PC-3 (cell line): ENCODE results near the gene NRIP1. TPM values are rescaled to one million over a fixed set of nuclear protein-coding genes. Genes with fewer than 3 reads are reported as not detected.

Source experiments
- ATAC-seq: fragments of 200-7000 bp; cut with Tn5 transposase; 2 replicates; pipeline ENCODE4 v1.9.1; 2020; ENCODE audit warnings: mild to moderate bottlenecking, moderate library complexity
- BruUV-seq: library from RNA; stranded (reverse); fragments of 400-500 nt; replicated peaks from 2 replicates; lab custom pipeline; 2021; lab: Mats Ljungman, UMichigan
- CTCF ChIA-PET: fragments of 300-600 bp; sonication (Branson Sonifier 250); formaldehyde crosslinking; loops from one replicate; lab custom pipeline; 2022; ENCODE audit warnings: antibody characterized with exemption; lab: Charles Lee
- POLR2A ChIA-PET: fragments of 300-600 bp; sonication (Branson Sonifier 250); formaldehyde crosslinking; loops from one replicate; lab custom pipeline; 2022; ENCODE audit warnings: antibody characterized with exemption; ENCODE audit not compliant: unreplicated experiment; lab: Charles Lee
- DNase-seq: peaks from one replicate; pipeline ENCODE4 v3.0.0-alpha.2; 2015
- H2AFZ ChIP-seq: fragments of 300-600 bp; sonication (generic); 2 replicates; pipeline ENCODE4 v1.6.0; 2016; ENCODE audit warnings: antibody characterized with exemption, low read length
- H3F3A ChIP-seq: fragments of 300-600 bp; sonication (generic); one replicate; pipeline ENCODE4 v1.6.0; 2017; ENCODE audit warnings: antibody characterized with exemption, low read length, control low read depth, mild to moderate bottlenecking; ENCODE audit not compliant: unreplicated experiment
- H3K27ac ChIP-seq: fragments of 300-600 bp; sonication (generic); 2 replicates; pipeline ENCODE4 v1.5.1; 2016; ENCODE audit warnings: mild to moderate bottlenecking, low read length
- H3K27me3 ChIP-seq: fragments of 300-600 bp; sonication (generic); 2 replicates; pipeline ENCODE4 v1.6.1; 2016; ENCODE audit warnings: low read length, mixed read lengths
- H3K36me3 ChIP-seq: fragments of 300-600 bp; sonication (generic); 2 replicates; pipeline ENCODE4 v1.6.1; 2016; ENCODE audit warnings: low read depth, mixed run types, low read length, mixed read lengths
- H3K4me1 ChIP-seq: fragments of 300-600 bp; sonication (generic); 2 replicates; pipeline ENCODE4 v1.5.1; 2016; ENCODE audit warnings: low read length; ENCODE audit not compliant: insufficient read depth
- H3K4me2 ChIP-seq: fragments of 300-600 bp; sonication (generic); 2 replicates; pipeline ENCODE4 v1.6.0; 2016; ENCODE audit warnings: low read length
- H3K4me3 ChIP-seq: fragments of 300-600 bp; sonication (generic); 2 replicates; pipeline ENCODE4 v1.5.1; 2016; ENCODE audit warnings: mild to moderate bottlenecking, low read length, mixed read lengths
- H3K79me2 ChIP-seq: fragments of 300-600 bp; sonication (generic); 2 replicates; pipeline ENCODE4 v1.6.1; 2017; ENCODE audit warnings: low read length, mixed read lengths
- H3K9ac ChIP-seq: fragments of 300-600 bp; sonication (generic); 2 replicates; pipeline ENCODE4 v1.6.0; 2016; ENCODE audit warnings: mild to moderate bottlenecking, low read length
- H3K9me2 ChIP-seq: fragments of 300-600 bp; sonication (generic); replicated peaks from 2 replicates; pipeline ENCODE4 v1.6.1; 2016; ENCODE audit warnings: mixed run types, low read length, mixed read lengths
- H3K9me3 ChIP-seq: fragments of 300-600 bp; sonication (generic); 2 replicates; pipeline ENCODE4 v1.6.1; 2016; ENCODE audit warnings: low read length, mixed read lengths
- H4K20me1 ChIP-seq: fragments of 300-600 bp; sonication (generic); 2 replicates; pipeline ENCODE4 v1.6.1; 2016; ENCODE audit warnings: low read length, mixed read lengths
- CTCF ChIP-seq: fragments of 300-600 bp; sonication (generic); conservative IDR thresholded peaks from 2 replicates; pipeline ENCODE4 v1.5.1; 2017; ENCODE audit warnings: antibody characterized with exemption, low read depth, mild to moderate bottlenecking, low read length
- EZH2 ChIP-seq: fragments of 300-600 bp; sonication (generic); IDR thresholded peaks from one replicate; pipeline ENCODE4 v1.6.1; 2017; ENCODE audit warnings: antibody characterized with exemption, mild to moderate bottlenecking, low read length; ENCODE audit not compliant: unreplicated experiment
- EZH2phosphoT487 ChIP-seq: fragments of 300-600 bp; sonication (generic); IDR thresholded peaks from 2 replicates; pipeline ENCODE4 v1.6.1; 2018; ENCODE audit warnings: mild to moderate bottlenecking, antibody characterized with exemption, low read length, borderline replicate concordance
- intact Hi-C: fragments of 100-400 bp; cut with micrococcal nuclease; formaldehyde crosslinking; loops from 2 replicates; pipeline ENCODE4 v1.9.0; 2023
- total RNA-seq: library from RNA; depleted of rRNA; stranded (reverse); fragments of >200 nt; gene quantifications from 2 replicates; pipeline ENCODE4 v1.2.3, GENCODE V29; 2014

NRIP1 gene
- total RNA-seq, 1 experiment from 2014 or later = 69.2 TPM

GRCh38 chr21:15066123-15066575, 1.3 kb upstream of the NRIP1 start:
- Histone ChIP-seq H3K79me2 (peaks cover 58% of the 10 kb centered on the region), H3K4me2 (peak overlapping the region; percentile 92), H3K9ac (peak overlapping the region; percentile 84), H3K9me2 (no peaks in the 10 kb centered on the region), H3K4me3 (peak overlapping the region; percentile 81), H3K27me3 (no peaks in the 10 kb centered on the region), H2AFZ (peak overlapping the region; percentile 88), H3K36me3 (peaks cover 8% of the 10 kb centered on the region; the same call in 1 of the 2 replicates), H3K4me1 (peaks cover 14% of the 10 kb centered on the region), H3K9me3 (no peaks in the 10 kb centered on the region), H4K20me1 (peaks cover 28% of the 10 kb centered on the region), H3F3A (no peaks in the 10 kb centered on the region), H3K27ac (peak overlapping the region; percentile 72)
- ATAC-seq = no peak
- CTCF ChIA-PET = interaction anchor here (0.6 to 0.7 kb wide), 3 partner anchors 187 to 526 kb away, joined by 3 to 4 read pairs (median 3); no protein-coding TSS in a partner anchor
- DNase-seq = peak; percentile 27
- intact Hi-C loops = loop anchor here (5.0 to 10.0 kb wide), 2 partner anchors 56 to 219 kb away; no protein-coding TSS in a partner anchor
- TSS peak; percentile 28 for BruUV-seq
- POLR2A ChIA-PET = interaction anchor here (1.1 kb wide), 1 partner anchor 407 kb away, joined by 5 read pairs; no protein-coding TSS in a partner anchor
- TF ChIP-seq EZH2 (no peak), EZH2phosphoT487 (no peak), CTCF (no peak)

- Histone ChIP-seq H3K36me3 (peaks cover 8% of the 10 kb centered on the region; the same call in 1 of the 2 replicates), H2AFZ (peak overlapping the region; percentile 88), H4K20me1 (peaks cover 34% of the 10 kb centered on the region), H3K9me2 (no peaks in the 10 kb centered on the region), H3F3A (no peaks in the 10 kb centered on the region), H3K4me2 (peak overlapping the region; percentile 92), H3K9me3 (no peaks in the 10 kb centered on the region), H3K79me2 (peaks cover 64% of the 10 kb centered on the region), H3K4me3 (peak overlapping the region; percentile 81), H3K9ac (peak overlapping the region; percentile 84), H3K27ac (peak overlapping the region; percentile 72), H3K27me3 (no peaks in the 10 kb centered on the region), H3K4me1 (peaks cover 20% of the 10 kb centered on the region)
- TF ChIP-seq CTCF (no peak), EZH2 (no peak), EZH2phosphoT487 (no peak)
- BruUV-seq = no TSS peak
- ATAC-seq (peak; percentile 54), DNase-seq (peak; percentile 76)
- POLR2A ChIA-PET = interaction anchor here (0.6 to 1.1 kb wide), 5 partner anchors 57 to 485 kb away, joined by 3 to 5 read pairs (median 4); no protein-coding TSS in a partner anchor
- intact Hi-C loops = loop anchor here (1.0 to 10.0 kb wide), 5 partner anchors 57 to 488 kb away; no protein-coding TSS in a partner anchor
- CTCF ChIA-PET = interaction anchor here (0.5 to 1.0 kb wide), 4 partner anchors 8 to 210 kb away, joined by 3 to 6 read pairs (median 4); no protein-coding TSS in a partner anchor
These were observed 757 bp upstream of the NRIP1 start for GRCh38 chr21:15065392-15066122.
